8988T (cell line): ENCODE measurements around the gene AK3.
"Not testable (repeated sequence)": the region's sequence is repeated elsewhere in the genome, so short reads cannot be mapped to it uniquely, and the experiment has no call there.

Experiments used
- DNase-seq: peaks from one replicate; pipeline ENCODE4 v3.0.0; 2011

The AK3 gene

DNA sequence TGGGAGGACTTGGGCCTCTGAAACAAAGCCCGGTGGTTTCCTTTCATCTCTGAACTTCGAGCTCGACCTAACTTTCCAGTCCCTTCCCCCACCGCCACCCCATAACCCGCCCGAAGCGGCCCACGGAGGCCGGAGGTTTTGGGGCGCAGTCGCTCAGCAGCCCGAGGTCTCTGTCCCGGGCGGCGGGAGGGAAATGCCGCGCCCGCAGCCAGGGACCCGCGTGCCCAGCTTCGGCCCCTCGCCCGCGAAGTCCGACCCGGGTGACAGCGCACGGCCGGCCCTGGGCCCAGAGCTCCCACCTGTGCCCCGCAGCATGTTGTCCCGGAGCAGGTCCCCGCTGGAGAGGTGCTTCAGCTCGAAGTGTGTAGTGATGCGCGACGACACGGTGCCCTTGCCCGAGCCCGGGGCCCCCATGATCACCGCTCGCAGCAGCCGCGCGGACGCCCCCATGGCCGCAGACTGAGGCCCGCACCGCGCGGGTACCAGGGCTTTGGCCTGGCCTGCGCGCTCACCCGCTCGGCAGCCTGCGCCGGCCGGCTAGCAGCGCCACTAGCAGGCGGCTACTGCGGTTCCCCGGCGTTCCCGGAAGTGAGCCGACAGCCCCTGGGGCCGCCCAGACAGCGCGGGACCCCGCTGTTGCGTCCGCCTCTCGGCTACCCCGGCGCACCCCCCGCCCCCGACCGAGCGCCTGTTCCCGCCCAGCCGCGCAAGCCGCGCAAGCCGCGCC, at the start of gene AK3:
Gene AK3 (minus strand): TSS at position 565 of the 727 bp plus-strand sequence. CDS start 115 bp downstream, at position 450.
- peak; percentile 76 for DNase-seq

- DNase-seq = no peak
These were observed 47.7 kb upstream of the AK3 start for GRCh38 chr9:4788703-4789102.

GRCh38 chr9:4787876-4788275, 46.9 kb upstream of the AK3 start:
- DNase-seq = no peak

- no peak for DNase-seq
These were observed 45.6 kb upstream of the AK3 start for GRCh38 chr9:4786599-4786998.

DNA sequence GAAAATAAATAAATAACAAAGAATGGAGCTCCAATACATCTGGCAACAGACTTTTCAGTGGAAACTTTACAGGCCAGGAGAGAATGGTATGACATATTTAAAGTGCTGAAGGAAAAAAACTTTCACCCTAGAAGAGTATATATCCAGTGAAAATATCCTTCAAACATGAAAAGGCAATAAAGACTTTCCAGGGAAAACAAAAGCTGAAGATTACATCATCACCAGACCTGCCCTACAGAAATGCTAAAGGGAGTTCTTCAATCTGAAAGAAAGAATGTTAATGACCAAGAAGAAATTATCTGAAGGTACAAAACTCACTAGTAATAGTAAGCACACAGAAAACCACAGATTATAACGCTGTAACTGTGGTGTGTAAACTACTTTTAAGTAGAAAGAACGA, 43.4 kb upstream of the AK3 start:
- no peak for DNase-seq

DNA sequence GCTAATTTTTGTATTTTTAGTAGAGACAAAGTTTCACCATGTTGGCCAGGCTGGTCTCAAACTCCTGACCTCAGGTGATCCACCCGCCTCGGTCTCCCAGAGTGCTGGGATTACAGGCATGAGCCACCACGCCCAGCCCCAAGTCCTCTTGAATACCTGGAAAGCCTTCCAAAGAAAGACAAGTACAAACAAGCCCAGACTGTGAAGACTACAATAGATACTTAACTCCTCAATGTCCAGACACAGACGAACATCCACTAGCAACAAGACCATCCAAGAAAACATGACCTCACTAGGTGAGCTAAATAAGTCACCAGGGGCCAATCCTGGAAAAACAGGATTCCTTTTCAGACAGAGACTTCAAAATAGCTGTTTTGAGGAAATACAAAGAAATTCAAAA, 42.2 kb upstream of the AK3 start:
- DNase-seq = not testable (repeated sequence)

- no peak for DNase-seq
These were observed 40.4 kb upstream of the AK3 start for GRCh38 chr9:4781408-4781807.

DNA sequence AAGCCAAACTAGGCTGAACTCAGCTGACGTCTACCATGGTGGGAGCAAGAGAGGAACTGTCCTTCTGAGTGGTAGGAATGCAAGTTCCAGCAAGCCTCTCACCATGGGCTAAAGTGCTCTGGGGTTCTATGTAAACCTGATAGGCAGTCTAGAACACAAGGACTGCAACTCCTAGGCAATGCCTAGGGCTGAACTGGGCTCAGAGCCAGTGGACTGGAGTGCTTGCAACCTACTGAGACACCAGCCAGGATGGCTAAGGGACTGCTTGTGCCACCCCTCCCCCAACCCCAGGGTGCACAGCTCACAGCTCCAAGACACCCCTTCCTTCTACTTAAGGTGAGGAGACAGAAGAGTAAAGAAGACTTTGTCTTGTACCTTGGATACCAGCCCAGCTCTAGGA, 39.6 kb upstream of the AK3 start:
- no peak for DNase-seq

- DNase-seq = not testable (repeated sequence)
These were observed 34.0 kb upstream of the AK3 start for GRCh38 chr9:4774958-4775357.

DNA sequence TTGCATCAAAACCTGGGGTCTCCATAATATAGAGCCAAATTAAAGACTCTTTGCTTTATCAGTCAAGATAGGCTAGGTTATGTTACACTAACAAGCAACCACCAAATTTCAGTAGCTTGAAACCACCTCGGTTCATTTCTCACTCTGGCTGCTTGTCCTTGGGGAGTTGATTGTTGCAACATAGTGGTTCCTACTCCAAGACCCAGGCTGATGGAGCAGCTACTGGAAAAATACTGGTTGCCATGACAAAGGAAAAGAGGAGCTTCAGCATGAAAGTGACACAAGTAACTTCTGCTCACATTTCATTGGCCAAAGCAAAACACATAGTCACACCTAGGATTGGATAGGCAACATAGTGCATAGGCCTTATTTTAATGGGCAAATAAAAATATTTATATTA, 33.2 kb upstream of the AK3 start:
- no peak for DNase-seq

GRCh38 chr9:4771788-4772187, 30.8 kb upstream of the AK3 start:
- DNase-seq = no peak

GRCh38 chr9:4769321-4770080, 28.5 kb upstream of the AK3 start:
- DNase-seq = no peak

GRCh38 chr9:4768681-4769080, 27.7 kb upstream of the AK3 start:
- DNase-seq = no peak

DNA sequence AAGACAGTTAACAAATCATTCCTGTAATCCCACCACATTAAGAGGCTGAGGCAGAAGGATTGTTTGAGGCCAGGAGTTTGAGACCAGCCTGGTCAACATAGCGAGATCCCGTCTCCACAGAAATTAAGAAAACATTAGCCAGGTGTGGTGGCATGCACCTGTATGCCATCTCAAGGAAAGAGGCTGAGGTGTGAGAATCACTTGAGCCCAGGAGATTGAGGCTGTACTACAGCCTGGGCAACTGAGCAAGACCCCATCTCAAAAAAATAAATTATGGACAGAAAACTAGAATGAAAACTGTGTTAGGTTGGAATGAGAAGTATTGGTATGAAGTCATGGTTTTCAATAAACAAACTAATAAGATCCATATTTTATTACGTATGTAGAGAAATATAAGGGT, 23.0 kb upstream of the AK3 start:
- no peak for DNase-seq

GRCh38 chr9:4762886-4763541, 22.0 kb upstream of the AK3 start:
- no peak for DNase-seq

GRCh38 chr9:4762108-4762885, 21.3 kb upstream of the AK3 start:
- DNase-seq = no peak

DNA sequence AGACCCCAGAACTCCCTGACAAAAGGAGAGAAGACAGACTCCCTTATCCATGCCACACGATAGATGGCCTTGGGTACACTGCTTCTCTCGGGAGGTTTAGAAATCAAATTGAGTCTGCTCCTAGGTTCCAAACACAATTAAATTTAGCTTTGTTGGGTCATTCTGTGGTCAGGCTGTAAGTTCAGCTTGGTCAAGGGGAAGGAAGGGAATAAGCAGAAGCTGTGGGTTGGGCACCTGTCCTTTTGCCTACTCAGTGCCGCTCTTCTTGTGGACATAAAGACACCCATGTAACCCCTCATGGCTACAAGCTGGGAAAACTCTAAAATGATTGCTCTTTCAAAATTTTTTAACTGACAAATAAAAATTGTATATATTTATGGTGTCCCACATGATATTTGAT, 19.1 kb upstream of the AK3 start:
- DNase-seq = no peak

- DNase-seq = no peak
These were observed 15.4 kb upstream of the AK3 start for GRCh38 chr9:4756420-4756819.

DNA sequence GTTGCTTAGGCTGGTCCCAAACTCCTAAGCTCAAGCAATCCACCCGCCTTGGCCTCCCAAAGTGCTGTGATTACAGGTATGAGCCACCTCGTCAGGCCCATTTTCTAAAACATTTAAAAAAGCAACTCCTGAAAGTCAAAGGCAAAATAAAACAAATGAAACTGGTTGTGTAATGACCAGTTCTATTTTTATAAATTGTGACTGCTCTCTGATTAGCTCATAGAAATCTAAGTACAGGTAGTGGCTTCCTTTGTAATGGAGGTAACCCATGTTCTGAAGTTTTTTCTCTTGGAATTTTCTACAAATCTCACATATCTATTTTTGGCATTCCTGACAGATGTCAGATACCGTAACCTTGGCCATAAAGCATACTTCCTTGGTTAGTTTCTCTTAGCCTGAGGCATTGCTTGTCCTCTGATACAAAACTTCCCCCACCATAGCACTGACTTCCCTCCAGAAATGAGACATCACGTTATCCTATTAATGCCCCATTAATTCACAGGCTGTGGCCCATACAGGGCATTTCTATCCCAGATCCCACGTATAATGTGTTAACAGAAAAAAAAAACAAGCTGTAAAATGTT, 14.1 kb upstream of the AK3 start:
- no peak for DNase-seq

DNA sequence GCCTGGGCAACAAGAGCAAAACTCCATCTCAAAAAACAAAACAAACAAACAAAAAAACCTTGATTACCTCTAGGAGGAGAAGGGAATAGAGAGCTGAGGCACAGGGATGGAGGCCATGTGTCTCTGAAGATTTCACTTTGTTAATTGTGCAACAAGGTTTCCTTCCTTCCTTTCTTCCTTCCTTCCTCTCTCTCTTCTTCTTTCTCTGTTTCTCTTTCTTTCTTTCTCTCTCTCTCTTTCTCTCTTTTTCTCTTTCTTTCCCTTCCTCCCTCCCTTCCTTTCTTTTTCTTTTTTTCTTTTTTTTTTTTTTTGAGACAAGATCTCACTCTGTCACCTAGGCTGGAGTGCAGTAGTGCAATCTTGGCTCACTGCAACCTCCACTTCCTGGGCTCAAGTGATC, 13.5 kb upstream of the AK3 start:
- DNase-seq = not testable (repeated sequence)

DNA sequence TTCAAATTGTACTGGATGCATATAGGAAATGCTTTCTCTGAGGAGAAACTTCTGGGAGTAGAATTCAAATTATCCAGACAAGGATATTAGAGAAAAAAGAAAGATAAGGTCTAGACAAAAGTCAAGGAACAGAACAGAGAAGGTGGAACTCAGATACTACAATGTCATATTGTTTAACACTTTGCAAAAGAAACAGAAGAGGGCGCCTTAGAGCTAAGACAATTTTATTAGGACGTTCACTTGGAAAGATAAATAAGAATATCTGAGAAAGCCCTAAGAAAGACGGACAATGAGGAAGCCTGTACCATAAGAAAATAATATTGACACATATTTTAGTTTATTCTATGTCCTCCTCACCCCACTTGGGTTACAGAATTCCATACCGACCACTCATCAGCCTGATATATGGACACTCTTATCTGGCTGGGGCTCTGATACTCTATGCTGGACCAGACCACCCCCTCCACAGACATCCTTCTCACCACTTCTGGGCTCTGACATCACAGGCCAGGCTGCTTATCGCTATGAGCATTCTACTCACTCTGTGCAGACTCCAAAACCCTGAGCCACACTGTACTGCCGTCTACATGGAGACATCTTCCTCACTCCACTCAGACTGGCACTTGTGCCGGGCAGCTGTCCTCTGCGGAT, 9.1 kb upstream of the AK3 start:
- DNase-seq = no peak

GRCh38 chr9:4748612-4749011, 7.6 kb upstream of the AK3 start:
- no peak for DNase-seq
